GM12891 (cell line): ENCODE data around the gene ALPI.

Experiments used
- POLR2A ChIP-seq: IDR thresholded peaks from 2 replicates; pipeline ENCODE4 v1.6.1; 2011; ENCODE audit warnings: low read depth, low read length, control low read depth
- POLR2AphosphoS5 ChIP-seq: IDR thresholded peaks from 2 replicates; pipeline ENCODE4 v1.6.1; 2011; ENCODE audit warnings: low read depth, low read length, control low read depth
- SPI1 ChIP-seq: IDR thresholded peaks from 2 replicates; pipeline ENCODE4 v1.6.1; 2011; ENCODE audit warnings: low read depth, low read length, control low read depth
- TAF1 ChIP-seq: IDR thresholded peaks from 2 replicates; pipeline ENCODE4 v1.6.1; 2011; ENCODE audit warnings: low read depth, low read length, control low read depth

- TF ChIP-seq POLR2A (no peak), SPI1 (no peak), POLR2AphosphoS5 (no peak), TAF1 (no peak)
These were observed 50.8 kb downstream of the ALPI start for GRCh38 chr2:232506709-232507108.
